T-cell (primary cell): ENCODE results near the gene PID1. TPM values are rescaled to one million over a fixed set of nuclear protein-coding genes. Genes with fewer than 3 reads are reported as not detected.

Source experiments
- ATAC-seq, 4 experiments: fragments of 200-7000 bp in 3 of 4; fragments of 150-1000 bp in 1 of 4; cut with Tn5 transposase; replicated peaks in 1 of 4; 1 replicate in 3 of 4; 2 replicates in 1 of 4; pipeline ENCODE4 v1.10.0; 2021; ENCODE audit warnings: moderate library complexity in 3 of 4, mild to moderate bottlenecking in 2 of 4, moderate number of reproducible peaks in 1 of 4
- CTCF ChIA-PET, 2 donors: fragments of 300-600 bp; sonication (Branson Sonifier 250); formaldehyde crosslinking; loops; one replicate each; lab custom pipeline; 2022; ENCODE audit warnings: antibody characterized with exemption in 2 of 2; lab: Charles Lee
- POLR2A ChIA-PET, 2 donors: fragments of 300-600 bp; sonication (Branson Sonifier 250); formaldehyde crosslinking; loops; one replicate each; lab custom pipeline; 2022; ENCODE audit warnings: antibody characterized with exemption in 2 of 2; lab: Charles Lee
- DNase-seq, 35 experiments: peaks; one replicate each; pipeline versions ENCODE4 v3.0.0 to v3.0.0-alpha.2; 2013 to 2023
- H3K27ac ChIP-seq: one replicate; pipeline ENCODE4 v1.5.1; 2013; ENCODE audit warnings: low read length
- H3K27me3 ChIP-seq, 2 experiments: replicated peaks in 1 of 2; 1 replicate in 1 of 2; 2 replicates in 1 of 2; pipeline versions ENCODE4 v1.6.1 to v1.7.0; 2013; ENCODE audit warnings: low read length in 1 of 2, mixed read lengths in 1 of 2; ENCODE audit not compliant: control insufficient read depth in 2 of 2, insufficient read depth in 2 of 2; ENCODE audit errors: extremely low read depth in 1 of 2
- H3K36me3 ChIP-seq, 2 donors: 1 replicate in 1 of 2; 2 replicates in 1 of 2; pipeline versions ENCODE4 v1.6.1 to v1.7.0; 2013; ENCODE audit warnings: low read length in 1 of 2; ENCODE audit not compliant: control insufficient read depth in 2 of 2, insufficient read depth in 1 of 2; ENCODE audit errors: extremely low read depth in 1 of 2
- H3K4me1 ChIP-seq, 2 experiments: 1 replicate in 1 of 2; 2 replicates in 1 of 2; pipeline versions ENCODE4 v1.6.1 to v1.7.0; 2013; ENCODE audit warnings: low read length in 2 of 2, mixed read lengths in 1 of 2; ENCODE audit not compliant: insufficient read depth in 2 of 2, control insufficient read depth in 1 of 2; ENCODE audit errors: extremely low read depth in 1 of 2
- H3K4me3 ChIP-seq, 2 donors: 1 replicate in 1 of 2; 2 replicates in 1 of 2; pipeline versions ENCODE4 v1.5.1 to v1.7.0; 2013; ENCODE audit warnings: mild to moderate bottlenecking in 2 of 2, low read length in 1 of 2, moderate library complexity in 1 of 2; ENCODE audit not compliant: control insufficient read depth in 1 of 2; ENCODE audit errors: extremely low read depth in 1 of 2
- H3K9me3 ChIP-seq: 2 replicates; pipeline ENCODE4 v1.7.0; 2013
- H3K27ac Mint-ChIP-seq, 2 donors: one replicate each; pipeline ENCODE4 v1.8.0; 2020 to 2021; ENCODE audit warnings: mild to moderate bottlenecking in 2 of 2, mixed read lengths in 2 of 2
- H3K27me3 Mint-ChIP-seq, 2 donors: one replicate each; pipeline ENCODE4 v1.8.0; 2021 to 2022; ENCODE audit warnings: mixed read lengths in 2 of 2
- H3K36me3 Mint-ChIP-seq: one replicate; pipeline ENCODE4 v1.8.0; 2021; ENCODE audit warnings: mixed read lengths
- H3K4me1 Mint-ChIP-seq, 3 donors: one replicate each; pipeline ENCODE4 v1.8.0; 2020 to 2022; ENCODE audit warnings: mixed read lengths in 3 of 3, mild to moderate bottlenecking in 1 of 3
- H3K4me3 Mint-ChIP-seq, 3 donors: one replicate each; pipeline ENCODE4 v1.8.0; 2020 to 2022; ENCODE audit warnings: mild to moderate bottlenecking in 3 of 3, mixed read lengths in 3 of 3, moderate library complexity in 3 of 3
- H3K9me3 Mint-ChIP-seq, 3 donors: one replicate each; pipeline ENCODE4 v1.8.0; 2020 to 2022; ENCODE audit warnings: mixed read lengths in 3 of 3
- WGBS: methylation state at CpG from one replicate; pipeline ENCODE4 v1.1.5; 2013; ENCODE audit warnings: missing lambda C conversion rate; ENCODE audit not compliant: insufficient coverage; 5-methylcytosine and 5-hydroxymethylcytosine counted together
- total RNA-seq, 35 experiments: library from RNA in 6 of 35; stranded (reverse) in 6 of 35; fragments of 120-200 nt in 1 of 35; gene quantifications; one replicate each; pipeline versions ENCODE4 v1.2.1 to v1.2.4 and lab custom pipeline; 2013 to 2026

PID1 gene
- total RNA-seq, 5 donors from 2014 or later (not counting 1 experiment from before 2014, with no cell fraction given) = 0.20 to 0.36 (median 0.25) TPM; not detected in 2

DNA sequence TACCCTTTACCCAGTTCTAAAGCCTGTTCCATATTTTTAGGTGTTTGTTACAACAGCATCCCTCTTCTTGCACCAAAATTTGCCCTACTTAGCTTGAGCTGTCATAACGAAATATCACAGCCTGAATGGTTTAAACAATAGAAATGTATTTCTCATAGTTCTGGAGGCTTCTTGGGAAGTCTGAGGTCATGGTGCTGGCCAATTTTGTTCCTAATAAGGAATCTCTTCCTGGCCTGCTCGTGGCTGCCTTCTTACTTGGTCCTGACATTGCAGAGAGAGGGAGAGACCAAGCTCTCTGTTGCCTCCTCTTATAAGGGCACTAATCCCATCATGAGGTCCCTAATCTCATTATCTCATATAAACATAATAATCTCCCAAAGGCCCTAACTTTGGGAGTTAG is 267.8 kb downstream of the PID1 start:
- Mint-ChIP-seq H3K27me3 (no peaks in the 10 kb centered on the region), H3K9me3 (peaks cover 16 to 30% (median 22%) of the 10 kb centered on the region in 3 donors), H3K27ac (no peak overlapping the region), H3K4me1 (no peaks in the 10 kb centered on the region), H3K4me3 (no peak overlapping the region), H3K36me3 (no peaks in the 10 kb centered on the region)
- no CpG with 5 or more reads among the region's 2 CpGs for WGBS
- H3K4me1 ChIP-seq = no peaks in the 10 kb centered on the region
- no peaks in the 10 kb centered on the region for H3K27me3 ChIP-seq
- H3K27ac ChIP-seq = no peak overlapping the region
- ATAC-seq (no peak), DNase-seq (no peak)
- ChIA-PET POLR2A (no interaction called here), CTCF (no interaction called here)
- H3K36me3 ChIP-seq = no peaks in the 10 kb centered on the region
- no peak overlapping the region for H3K4me3 ChIP-seq
- no peaks in the 10 kb centered on the region for H3K9me3 ChIP-seq

DNA sequence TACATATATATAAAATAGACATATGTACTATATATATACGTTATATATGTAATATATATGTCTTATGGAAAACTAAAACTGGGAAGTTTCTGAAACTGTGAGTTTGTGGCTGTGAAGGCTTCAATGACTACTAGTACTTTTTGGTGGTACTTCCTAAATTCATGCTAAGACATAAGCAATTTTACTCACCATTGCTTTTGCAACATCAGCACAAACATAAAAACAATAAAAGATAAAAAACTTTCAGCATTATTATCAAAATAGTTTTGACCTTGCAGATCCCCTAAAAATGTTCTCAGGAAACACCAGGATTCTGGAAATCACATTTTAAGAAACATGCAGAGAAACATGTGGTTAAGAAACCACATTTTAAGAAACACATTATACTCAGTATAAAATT is 269.9 kb downstream of the PID1 start:
- Mint-ChIP-seq H3K9me3 (peaks cover 15 to 34% (median 16%) of the 10 kb centered on the region in 3 donors), H3K27me3 (no peaks in the 10 kb centered on the region), H3K27ac (no peak overlapping the region), H3K36me3 (no peaks in the 10 kb centered on the region), H3K4me1 (no peaks in the 10 kb centered on the region), H3K4me3 (no peak overlapping the region)
- no peaks in the 10 kb centered on the region for H3K4me1 ChIP-seq
- CTCF ChIA-PET = no interaction called here
- WGBS = no CpG with 5 or more reads among the region's 1 CpG
- no peaks in the 10 kb centered on the region for H3K9me3 ChIP-seq
- DNase-seq (no peak), ATAC-seq (no peak)
- no peaks in the 10 kb centered on the region for H3K27me3 ChIP-seq
- H3K4me3 ChIP-seq = no peak overlapping the region
- no peak overlapping the region for H3K27ac ChIP-seq
- no peaks in the 10 kb centered on the region for H3K36me3 ChIP-seq
- POLR2A ChIA-PET = no interaction called here

DNA sequence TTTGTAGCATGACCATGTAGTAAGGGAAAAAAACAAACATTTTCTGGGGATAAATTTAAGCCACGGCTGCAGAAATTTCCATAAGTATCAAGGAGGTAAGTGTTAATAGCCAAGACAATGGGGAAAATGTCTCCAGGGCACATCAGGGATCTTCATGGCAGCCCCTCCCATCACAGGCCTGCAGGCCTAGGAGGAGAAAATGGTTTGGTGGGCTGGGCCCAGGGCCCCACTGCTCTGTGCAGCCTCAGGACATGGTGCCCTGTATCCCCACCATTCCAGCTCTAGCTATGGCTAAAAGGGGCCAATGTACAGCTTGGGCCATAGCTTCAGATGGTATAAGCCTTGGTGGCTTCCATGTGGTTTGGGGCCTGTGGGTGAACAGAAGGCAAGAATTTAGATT is 271.8 kb downstream of the PID1 start:
- DNase-seq = no peak
- no peaks in the 10 kb centered on the region for H3K36me3 Mint-ChIP-seq
- Histone ChIP-seq H3K4me3 (no peak overlapping the region), H3K36me3 (no peaks in the 10 kb centered on the region), H3K27me3 (no peaks in the 10 kb centered on the region), H3K27ac (no peak overlapping the region), H3K4me1 (no peaks in the 10 kb centered on the region), H3K9me3 (no peaks in the 10 kb centered on the region)
- H3K27ac Mint-ChIP-seq = no peak overlapping the region
- peaks cover 15 to 41% (median 16%) of the 10 kb centered on the region in 3 donors for H3K9me3 Mint-ChIP-seq
- ChIA-PET CTCF (no interaction called here), POLR2A (no interaction called here)
- no CpG with 5 or more reads among the region's 1 CpG for WGBS
- H3K27me3 Mint-ChIP-seq = no peaks in the 10 kb centered on the region
- no peak overlapping the region for H3K4me3 Mint-ChIP-seq
- H3K4me1 Mint-ChIP-seq = no peaks in the 10 kb centered on the region
- ATAC-seq = no peak

DNA sequence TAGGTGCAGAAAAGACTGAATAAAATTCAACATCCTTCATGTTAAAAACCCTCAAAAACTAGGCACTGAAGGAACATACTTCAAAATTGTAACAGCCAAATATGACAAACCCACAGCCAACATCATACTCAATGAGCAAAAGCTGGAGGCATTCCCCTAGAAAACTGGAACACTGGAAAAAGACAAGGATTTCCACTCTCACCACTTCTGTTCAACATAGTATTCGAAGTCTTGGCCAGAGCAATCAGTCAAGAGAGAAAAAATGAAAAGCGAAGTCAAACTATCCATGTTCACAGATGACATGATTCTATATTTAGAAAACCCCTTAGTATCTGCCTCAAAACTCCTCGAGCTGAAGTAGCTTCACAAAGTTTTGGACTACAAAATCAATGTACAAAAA is 282.3 kb downstream of the PID1 start:
- Histone ChIP-seq H3K4me3 (no peak overlapping the region), H3K27ac (no peak overlapping the region), H3K4me1 (no peaks in the 10 kb centered on the region), H3K9me3 (no peaks in the 10 kb centered on the region), H3K36me3 (no peaks in the 10 kb centered on the region), H3K27me3 (no peaks in the 10 kb centered on the region)
- H3K27ac Mint-ChIP-seq = no peak overlapping the region
- no peak overlapping the region for H3K4me3 Mint-ChIP-seq
- ChIA-PET CTCF (no interaction called here), POLR2A (no interaction called here)
- H3K36me3 Mint-ChIP-seq = no peaks in the 10 kb centered on the region
- no peaks in the 10 kb centered on the region for H3K4me1 Mint-ChIP-seq
- no peaks in the 10 kb centered on the region for H3K27me3 Mint-ChIP-seq
- ATAC-seq (no peak), DNase-seq (no peak)
- H3K9me3 Mint-ChIP-seq = peaks cover 20 to 28% (median 22%) of the 10 kb centered on the region in 3 donors
- WGBS = 62% methylated on average over 2 of the region's 3 CpGs

DNA sequence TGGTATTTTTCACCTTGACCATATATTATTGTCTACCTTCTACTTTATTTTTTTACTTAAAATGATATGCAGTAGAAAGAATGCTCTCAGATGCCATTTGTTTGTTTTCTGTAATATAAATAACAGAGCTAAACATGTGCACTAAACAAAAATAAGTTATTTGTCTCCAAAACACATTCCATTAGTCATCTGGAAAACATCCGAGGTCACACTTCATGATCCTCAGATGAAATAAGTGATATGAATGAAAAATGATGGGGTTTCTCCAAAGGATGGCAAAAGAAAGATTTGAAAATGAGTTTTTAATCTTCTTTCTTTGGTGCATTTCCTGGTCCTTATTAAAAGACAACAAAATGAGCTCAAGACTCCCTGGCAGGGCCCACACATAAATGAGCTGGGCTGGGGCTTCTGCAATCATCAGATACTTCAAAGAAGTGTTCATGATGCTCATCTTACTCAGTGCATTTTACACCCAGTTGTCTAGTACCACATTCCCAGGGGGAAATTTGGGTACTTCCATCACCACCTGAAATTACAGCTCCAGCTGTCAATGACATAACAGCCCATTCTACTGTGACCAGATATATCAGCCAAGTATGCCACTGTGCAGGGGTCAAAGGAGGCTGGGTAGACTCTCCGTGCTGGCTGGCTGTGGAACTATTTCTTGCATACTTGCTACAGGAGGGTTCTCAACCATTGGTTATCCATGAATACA is 283.5 kb downstream of the PID1 start:
- H3K4me1 ChIP-seq = no peaks in the 10 kb centered on the region

DNA sequence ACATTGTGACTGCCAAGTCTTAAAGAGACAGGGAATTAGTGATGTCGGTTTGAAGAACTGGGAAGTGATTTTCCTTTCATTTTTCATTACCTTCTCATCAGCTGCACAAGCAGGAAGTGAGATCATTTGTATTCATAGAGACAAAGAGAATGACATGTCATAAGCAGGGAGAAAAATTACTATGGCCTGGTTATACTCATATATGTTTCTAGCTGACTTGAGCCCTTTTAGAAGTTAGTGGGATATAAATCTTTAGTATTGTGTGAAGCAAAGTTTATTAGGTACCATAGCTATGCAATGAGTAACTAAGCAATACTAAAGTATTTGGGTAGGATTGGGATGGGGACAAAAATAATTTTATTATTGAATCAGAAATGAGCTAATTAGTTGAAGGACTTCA is 284.1 kb downstream of the PID1 start:
- H3K4me3 ChIP-seq = no peak overlapping the region
- no peak overlapping the region for H3K27ac ChIP-seq
- WGBS = no CpG with 5 or more reads among the region's 1 CpG
- DNase-seq = no peak
- peaks cover 24 to 29% (median 24%) of the 10 kb centered on the region in 3 donors for H3K9me3 Mint-ChIP-seq
- no peaks in the 10 kb centered on the region for H3K27me3 Mint-ChIP-seq
- H3K36me3 Mint-ChIP-seq = no peaks in the 10 kb centered on the region
- H3K27ac Mint-ChIP-seq = no peak overlapping the region
- H3K4me3 Mint-ChIP-seq = no peak overlapping the region
- POLR2A ChIA-PET = no interaction called here
- CTCF ChIA-PET = interaction anchor here in 1 of 2 donors (0.5 kb wide), 1 partner anchor 8 kb away, joined by 5 read pairs; no protein-coding TSS in a partner anchor
- no peaks in the 10 kb centered on the region for H3K4me1 Mint-ChIP-seq
- no peaks in the 10 kb centered on the region for H3K9me3 ChIP-seq
- H3K36me3 ChIP-seq = no peaks in the 10 kb centered on the region
- ATAC-seq = no peak
- H3K4me1 ChIP-seq = no peaks in the 10 kb centered on the region
- no peaks in the 10 kb centered on the region for H3K27me3 ChIP-seq

More for the DNA sequence above, 283.5 kb downstream of the PID1 start:
- no peaks in the 10 kb centered on the region for H3K27me3 ChIP-seq
- H3K9me3 ChIP-seq = no peaks in the 10 kb centered on the region
- ATAC-seq (no peak), DNase-seq (no peak)
- ChIA-PET POLR2A (no interaction called here), CTCF (no interaction called here)
- Mint-ChIP-seq H3K27me3 (no peaks in the 10 kb centered on the region), H3K4me1 (no peaks in the 10 kb centered on the region), H3K9me3 (peaks cover 21 to 25% (median 24%) of the 10 kb centered on the region in 3 donors), H3K4me3 (no peak overlapping the region), H3K36me3 (no peaks in the 10 kb centered on the region), H3K27ac (no peak overlapping the region)
- H3K27ac ChIP-seq = no peak overlapping the region
- no peaks in the 10 kb centered on the region for H3K36me3 ChIP-seq
- WGBS = no CpG with 5 or more reads among the region's 2 CpGs
- no peak overlapping the region for H3K4me3 ChIP-seq
